M059J (cell line): Measurements from ENCODE around the gene CLK1. TPM values are rescaled to one million over a fixed set of nuclear protein-coding genes. Genes with fewer than 3 reads are reported as not detected.

Experiments
- DNase-seq: peaks from one replicate; pipeline ENCODE4 v3.0.0-alpha.2; 2012; ENCODE audit warnings: low read depth
- total RNA-seq: library from RNA; depleted of rRNA; stranded (reverse); fragments of >200 nt; shearing (Covaris generic); gene quantifications from 2 replicates; pipeline ENCODE4 v1.2.3, GENCODE V29; 2014; rRNA removed

CLK1 gene
- total RNA-seq, 1 experiment from 2014 or later, result 40.0 TPM

GRCh38 chr2:200811333-200812121 is 52.9 kb downstream of the CLK1 start, which contains the start of gene BZW1:
TSS of gene BZW1 (plus strand) at chr2:200811910. CDS start at chr2:200813218, 1,308 bp downstream.
- DNase-seq, result peak; percentile 93

GRCh38 chr2:200810998-200811332 is 53.5 kb downstream of the CLK1 start:
- no peak for DNase-seq

GRCh38 chr2:200810252-200810997 is 54.0 kb downstream of the CLK1 start:
- peak; percentile 53 for DNase-seq

- DNase-seq, result no peak
Measured at GRCh38 chr2:200809506-200810251, 54.8 kb downstream of the CLK1 start.

Other genes starting within 250 kb of the CLK1 start
- gene BZW1, start 52.7 kb downstream of the CLK1 start, total RNA-seq, result 448 and 553 TPM in 2 replicates
- gene PPIL3, start 24.4 kb upstream of the CLK1 start, total RNA-seq, result 54.7 and 56.8 TPM in 2 replicates
- gene NIF3L1, start 24.7 kb upstream of the CLK1 start, total RNA-seq, result 36.8 and 50.9 TPM in 2 replicates
- gene ORC2, start 99.0 kb upstream of the CLK1 start, total RNA-seq, result 10.0 and 14.3 TPM in 2 replicates
- gene HYCC2, start 207.0 kb upstream of the CLK1 start, total RNA-seq, result 6.7 and 8.4 TPM in 2 replicates
- 149 and 213 TPM in 2 replicates for gene NDUFB3, start 207.3 kb upstream of the CLK1 start, total RNA-seq